ENCODE measurements around the gene AIRE.
"Not testable (repeated sequence)": the region's sequence is repeated elsewhere in the genome, so short reads cannot be mapped to it uniquely, and the experiment has no call there.

AIRE gene

DNA sequence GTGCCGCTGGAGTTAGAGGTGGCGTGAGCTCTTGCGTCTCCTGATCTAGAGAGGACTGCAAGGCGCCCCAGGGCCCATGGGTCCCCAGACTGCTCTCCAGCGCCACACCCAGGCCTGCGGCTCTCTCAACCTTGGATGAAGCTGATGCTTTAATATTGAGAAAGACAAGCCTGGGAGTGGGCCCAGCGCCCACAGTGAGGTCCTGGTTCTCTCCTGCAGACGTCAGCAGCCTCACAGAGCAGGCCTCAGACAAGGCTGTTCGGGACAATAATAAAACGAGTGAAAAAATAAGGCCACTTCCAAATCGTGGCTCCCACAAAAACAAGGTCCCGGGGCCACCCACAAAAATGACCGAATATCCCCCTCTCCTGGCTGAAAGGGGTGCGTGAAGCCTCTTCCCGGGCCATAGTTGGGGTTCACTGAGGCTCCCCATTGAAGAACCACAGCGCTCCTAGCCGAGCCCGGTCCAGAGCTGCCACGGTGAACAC, 18.0 kb upstream of the AIRE start:
- no peak for DNase-seq

DNA sequence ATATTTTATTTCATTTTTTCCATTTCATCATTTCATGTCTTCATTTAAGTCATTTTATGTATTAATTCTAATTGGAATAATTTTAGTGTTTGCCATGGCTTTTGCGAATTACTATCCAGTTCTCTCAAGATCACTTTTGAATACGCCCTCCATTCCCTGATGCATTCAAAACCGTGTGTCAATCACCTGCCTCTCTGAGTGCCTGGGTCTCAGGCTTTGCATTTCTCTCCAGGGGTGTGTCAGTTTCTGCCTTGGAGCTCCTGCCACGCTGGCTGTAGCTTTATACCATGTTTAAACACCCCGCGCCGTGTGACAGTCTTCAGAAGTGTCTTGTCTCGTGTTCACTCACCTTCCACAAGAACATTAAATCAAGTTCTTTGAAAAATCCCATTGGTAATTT, 16.6 kb upstream of the AIRE start:
- no peak for DNase-seq

DNA sequence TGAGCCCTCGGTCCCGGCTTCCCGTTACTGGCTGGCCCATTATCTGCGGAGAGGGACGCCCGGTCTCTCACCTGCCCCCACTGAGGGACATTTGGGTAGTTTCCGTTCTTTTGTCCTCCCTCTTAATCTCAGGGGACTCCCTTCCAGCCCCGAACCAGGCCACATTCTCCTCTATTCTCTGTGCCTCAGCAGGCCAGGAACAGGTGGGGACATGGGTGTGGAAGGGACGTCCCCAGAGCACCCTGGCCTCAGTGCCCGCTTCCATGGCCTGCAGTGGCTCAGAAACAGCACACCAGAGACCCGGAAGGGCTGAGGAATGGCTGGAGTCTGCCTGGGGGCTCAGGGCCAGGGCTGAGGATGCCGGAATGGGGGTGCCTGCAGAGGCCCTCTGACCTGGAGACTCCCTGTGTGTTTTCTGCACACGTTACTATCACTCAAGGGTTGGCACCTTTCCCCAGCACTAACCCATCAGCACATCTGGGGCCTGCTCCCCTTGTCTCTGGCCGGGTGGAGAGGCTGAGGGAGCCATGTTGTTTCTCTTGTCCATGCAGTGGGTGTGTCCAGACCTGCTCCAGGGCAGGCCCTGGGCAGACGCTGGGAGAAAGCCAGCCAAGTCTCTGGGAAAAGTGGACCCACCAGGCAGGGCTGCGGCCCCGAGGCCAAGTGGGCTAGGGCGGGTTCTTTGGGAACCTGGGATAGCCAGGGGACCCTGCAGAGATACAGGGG, 14.0 kb upstream of the AIRE start:
- no peak for DNase-seq

DNA sequence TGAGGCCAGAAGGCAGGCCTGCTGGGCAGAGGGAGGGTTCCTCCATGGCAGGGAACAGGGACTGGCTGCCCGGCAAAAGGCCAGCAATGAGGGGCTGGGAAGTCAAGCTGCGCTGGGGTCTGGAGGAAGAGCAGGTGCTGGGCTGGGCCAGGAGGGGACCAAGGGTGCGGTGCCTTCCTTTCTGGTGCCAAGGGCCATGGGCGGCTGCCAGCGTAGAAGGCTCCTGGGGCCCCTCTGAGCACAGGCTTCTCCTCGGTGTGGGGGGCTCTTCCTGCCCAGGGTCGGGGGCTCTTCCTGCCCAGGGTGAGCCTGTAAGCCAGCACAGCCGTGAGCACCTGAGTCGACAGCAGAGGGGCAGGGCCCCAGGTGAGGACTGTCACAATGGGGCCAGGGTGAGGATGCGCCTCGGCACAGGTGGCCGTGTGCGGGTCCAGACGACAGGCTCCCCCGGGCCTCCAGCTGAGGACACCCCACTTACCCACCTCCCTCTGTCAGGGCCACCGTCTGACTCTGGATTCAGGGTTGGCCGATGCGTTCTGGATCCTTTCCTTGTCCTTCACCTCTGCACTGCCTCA, 13.3 kb upstream of the AIRE start:
- no peak for DNase-seq

DNA sequence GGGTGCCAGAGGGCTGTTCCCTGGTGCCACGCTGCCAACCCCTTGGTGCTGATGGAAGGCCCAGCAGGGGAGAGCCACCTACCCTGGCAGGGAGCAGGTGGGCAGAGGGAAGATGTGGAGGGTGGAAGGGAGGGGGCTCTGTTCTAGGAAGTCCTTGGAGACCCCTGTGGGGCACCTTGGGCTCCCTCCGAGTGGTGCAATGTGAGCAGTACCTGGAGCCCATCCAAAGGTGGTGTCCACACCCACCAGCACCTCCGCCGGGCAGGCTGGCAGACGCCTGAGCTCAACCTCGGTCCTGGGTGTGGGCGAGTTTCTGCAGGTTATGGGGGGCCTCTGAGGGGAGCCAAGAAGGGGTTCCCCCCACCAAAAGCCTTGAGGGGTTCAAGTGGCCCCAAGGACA, 12.6 kb upstream of the AIRE start:
- DNase-seq, result no peak

DNA sequence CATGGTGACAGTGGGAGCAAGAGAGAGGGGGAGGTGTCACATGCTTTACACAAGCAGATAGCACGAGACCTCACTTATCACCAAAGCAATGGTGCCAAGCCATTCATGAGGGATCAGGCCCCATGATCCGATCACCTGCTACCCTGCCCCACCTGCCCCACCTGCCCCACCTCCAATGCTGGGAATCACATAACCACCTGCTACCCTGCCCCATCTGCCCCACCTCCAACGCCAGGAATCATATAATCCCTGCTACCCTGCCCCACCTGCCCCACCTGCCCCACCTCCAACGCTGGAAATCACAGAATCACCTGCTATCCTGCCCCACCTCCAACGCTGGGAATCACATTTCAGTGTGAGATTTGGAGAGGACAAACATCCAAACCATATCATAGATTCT, 10.6 kb upstream of the AIRE start:
- no peak for DNase-seq

DNA sequence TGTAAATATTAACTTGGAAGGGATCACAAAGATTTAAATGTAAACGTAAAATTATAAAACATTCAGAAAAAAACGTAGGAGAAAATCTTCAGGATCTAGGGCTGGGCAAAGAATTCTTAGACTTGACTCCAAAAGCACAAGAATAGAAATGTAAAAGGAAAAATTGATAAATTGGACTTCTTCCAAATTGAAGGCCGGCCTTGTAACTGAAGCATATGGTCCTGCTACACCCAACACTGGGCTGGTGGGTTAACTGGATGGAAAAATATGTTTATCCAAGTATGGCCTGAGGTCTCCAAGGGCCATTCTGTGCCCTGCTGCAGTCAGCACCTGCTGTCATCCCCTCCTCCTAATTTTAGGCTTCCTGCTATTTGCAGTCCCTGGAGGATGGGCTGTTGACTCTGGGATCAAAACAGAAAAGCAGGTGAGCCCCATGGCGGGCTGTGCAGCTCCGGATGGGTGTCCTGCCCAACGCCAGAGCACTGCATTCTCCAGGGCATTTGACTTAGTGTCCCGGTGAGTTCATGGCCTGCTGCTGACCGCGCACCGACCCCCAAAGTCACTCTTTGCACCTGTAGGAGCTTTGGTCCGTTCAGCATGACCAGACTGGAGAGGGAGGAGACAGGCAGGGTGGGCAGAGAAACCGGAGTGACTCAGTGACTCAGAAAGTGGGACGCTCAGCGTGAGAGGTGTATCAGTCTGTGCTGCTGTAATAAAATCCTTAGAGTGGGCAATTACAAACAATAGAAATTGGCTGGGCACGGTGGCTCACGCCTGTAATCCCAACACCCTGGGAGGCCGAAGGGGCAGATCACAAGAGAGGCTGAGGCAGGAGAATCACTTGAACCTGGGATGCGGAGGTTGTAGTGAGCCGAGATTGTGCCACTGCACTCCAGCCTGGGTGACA, 6.1 kb upstream of the AIRE start:
- no peak for DNase-seq

DNA sequence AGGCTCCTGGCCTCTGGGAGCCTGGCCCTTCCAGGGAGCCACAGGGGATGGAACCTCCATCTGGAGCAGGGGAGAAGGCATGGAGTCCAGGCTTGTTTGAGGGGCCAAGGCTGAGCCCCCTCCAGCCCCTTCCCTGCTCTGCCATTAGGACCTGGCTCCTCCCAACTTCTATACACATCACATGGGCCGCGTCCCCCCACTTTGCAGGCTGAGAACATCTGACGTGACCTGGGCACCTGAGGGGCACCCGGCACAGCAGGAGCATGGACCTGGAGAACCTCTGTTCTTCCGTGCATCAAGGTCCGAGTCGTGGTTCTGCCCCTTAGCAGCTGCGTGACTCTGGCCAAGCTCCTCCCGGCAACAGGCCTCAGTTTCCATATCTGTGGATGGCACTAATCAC, 3.9 kb upstream of the AIRE start:
- DNase-seq, result no peak

DNA sequence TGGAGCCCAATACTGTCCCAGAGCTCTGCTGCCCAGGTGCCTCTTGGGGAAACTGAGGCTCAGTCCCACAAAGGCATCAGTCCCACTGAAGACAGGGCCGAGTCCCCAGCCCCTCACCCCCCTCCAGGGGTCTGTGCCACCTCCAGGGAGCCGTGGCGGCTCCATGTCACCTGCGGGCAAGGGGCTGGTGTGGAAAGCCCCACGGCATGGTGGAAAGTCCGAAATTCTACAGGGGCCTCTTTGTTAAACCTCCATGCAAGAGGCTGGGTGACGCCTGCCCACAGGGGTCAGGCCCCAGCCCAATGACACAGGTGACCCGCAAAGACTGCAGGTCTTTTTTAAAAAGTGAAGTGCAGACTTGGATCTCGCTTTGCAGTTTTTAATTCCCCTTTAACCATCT, 3.3 kb upstream of the AIRE start:
- no peak for DNase-seq

DNA sequence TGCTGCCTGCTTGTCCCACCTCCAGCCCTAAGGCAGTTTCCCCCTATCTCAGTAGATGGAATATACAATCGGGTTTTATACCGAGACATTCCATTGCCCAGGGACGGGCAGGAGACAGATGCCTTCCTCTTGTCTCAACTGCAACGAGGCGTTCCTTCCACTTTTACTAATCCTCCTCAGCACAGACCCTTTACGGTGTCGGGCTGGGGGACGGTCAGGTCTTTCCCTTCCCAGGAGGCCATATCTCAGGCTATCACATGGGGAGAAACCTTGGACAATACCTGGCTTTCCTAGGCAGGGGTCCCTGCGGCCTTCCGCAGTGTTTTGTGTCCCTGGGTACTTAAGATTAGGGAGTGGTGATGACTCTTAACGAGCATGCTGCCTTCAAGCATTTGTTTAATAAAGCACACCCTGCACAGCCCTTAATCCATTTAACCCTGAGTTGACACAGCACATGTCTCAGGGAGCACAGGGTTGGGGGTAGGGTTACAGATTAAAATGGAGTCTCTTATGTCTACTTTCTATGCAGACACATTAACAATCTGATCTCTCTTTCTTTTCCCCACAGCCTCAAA, 2.4 kb upstream of the AIRE start:
- DNase-seq, result not testable (repeated sequence)

DNA sequence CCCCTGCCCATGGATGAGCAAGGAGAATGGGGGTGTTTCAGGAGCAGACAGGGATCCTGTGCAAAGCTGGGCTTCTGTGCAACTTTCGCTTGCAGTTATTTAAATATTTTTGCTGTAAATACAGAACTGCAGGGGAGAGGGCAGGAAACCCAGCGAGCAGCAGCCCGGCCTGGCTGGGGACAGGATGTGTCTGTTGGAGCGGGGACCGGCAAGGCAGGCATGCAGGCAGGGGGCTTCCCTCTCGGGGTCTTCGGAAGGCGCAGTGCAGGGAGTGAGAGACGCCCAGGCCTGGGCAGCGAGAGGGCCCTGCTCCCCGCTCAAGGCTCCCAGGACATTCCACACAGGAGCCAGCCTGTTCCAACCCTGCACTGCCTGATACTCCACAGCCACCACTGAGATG, 1.7 kb upstream of the AIRE start:
- no peak for DNase-seq

DNA sequence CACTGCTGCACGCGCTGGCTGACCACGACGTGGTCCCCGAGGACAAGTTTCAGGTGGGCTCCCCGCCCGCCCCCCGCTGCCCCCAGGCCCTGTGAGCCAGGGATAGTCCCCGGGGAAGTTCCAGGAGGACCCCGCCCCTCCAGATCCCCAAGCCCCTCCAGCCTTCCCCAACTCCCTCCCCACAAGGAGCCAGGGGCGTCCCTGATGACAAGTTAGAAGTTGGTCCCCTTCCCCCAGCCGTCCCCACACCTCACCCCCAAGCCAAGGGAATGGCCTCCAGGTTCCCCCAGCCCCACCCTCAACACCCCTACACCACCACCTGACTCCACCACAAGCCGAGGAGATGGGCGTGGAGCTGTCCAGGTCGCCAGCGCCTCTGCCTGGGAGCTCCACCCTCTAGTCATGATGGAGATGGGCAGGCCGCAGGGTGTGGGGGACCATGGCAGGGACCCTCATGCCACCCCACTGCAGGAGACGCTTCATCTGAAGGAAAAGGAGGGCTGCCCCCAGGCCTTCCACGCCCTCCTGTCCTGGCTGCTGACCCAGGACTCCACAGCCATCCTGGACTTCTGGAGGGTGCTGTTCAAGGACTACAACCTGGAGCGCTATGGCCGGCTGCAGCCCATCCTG, 525 bp downstream of the AIRE start:
- no peak for DNase-seq

DNA sequence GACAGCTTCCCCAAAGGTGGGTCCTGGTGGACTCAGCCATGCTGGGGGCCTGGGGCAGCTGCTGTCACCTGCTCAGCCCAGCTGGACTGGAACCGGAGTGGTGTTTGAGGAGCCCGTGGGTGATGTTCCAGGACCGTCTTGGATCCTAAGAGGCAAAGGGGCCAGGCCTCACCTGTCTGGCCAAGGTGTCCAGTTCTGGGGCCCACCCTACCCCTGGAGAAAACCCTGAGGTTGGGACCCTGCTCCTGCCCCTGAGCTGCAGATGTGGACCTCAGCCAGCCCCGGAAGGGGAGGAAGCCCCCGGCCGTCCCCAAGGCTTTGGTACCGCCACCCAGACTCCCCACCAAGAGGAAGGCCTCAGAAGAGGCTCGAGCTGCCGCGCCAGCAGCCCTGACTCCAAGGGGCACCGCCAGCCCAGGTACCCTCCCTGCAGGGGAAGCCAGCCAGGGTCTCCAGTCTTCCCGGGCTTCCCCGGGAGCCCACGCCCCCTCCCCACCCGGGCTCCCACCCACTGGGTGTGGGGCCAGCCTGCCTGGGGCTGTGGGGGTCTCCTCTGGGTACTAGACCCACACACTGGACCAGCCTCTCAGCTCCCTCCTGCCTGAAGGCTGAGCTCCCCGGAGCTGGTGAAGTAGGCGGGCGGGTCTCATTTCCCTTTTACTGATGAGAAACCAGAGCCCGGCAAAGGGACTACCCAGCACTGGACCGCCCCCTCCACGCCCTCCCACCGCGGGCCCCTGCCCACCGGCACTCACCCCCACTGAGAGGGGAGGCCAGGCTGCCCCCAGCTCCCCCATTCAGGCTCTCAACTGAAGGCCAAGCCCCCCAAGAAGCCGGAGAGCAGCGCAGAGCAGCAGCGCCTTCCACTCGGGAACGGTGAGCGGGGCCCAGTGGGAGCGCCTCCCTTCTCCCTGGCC, 1.3 kb downstream of the AIRE start:
- no peak for DNase-seq

DNA sequence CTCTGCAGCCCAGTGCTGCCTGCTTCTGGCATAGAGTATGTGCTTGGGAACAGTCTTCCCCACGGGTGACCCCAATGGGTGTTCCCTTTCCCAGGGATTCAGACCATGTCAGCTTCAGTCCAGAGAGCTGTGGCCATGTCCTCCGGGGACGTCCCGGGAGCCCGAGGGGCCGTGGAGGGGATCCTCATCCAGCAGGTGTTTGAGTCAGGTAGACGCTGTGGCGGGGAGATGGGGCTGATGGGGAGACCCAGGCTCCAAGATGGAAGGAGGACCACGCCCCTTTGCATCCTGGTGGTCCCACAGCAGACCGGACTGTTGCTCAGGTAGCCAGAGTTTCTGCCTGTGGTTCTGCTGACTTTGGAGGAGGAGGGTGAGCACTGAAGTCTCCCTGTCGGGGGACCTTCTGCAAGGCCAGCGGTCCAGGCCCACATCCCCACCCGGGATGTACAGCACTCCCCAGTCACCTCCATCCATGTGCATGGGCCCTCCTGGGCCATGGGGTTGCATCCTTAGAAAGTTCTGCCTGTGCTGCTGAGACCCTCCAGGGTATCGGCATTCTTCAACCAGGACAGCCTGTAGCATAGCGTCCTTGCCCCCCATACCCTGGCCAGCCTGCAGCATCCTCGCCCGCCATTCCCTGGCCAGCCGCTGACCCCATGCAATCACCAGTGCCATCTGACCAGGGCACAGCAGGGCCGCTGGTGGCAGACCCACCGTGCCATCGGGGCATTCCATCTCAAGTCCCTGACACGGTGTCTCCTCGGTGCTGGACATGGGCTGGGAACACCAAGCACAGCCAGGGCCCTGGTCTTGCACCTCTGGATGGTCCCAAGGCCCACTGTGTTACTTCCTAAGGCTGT, 2.8 kb downstream of the AIRE start:
- DNase-seq, result no peak

DNA sequence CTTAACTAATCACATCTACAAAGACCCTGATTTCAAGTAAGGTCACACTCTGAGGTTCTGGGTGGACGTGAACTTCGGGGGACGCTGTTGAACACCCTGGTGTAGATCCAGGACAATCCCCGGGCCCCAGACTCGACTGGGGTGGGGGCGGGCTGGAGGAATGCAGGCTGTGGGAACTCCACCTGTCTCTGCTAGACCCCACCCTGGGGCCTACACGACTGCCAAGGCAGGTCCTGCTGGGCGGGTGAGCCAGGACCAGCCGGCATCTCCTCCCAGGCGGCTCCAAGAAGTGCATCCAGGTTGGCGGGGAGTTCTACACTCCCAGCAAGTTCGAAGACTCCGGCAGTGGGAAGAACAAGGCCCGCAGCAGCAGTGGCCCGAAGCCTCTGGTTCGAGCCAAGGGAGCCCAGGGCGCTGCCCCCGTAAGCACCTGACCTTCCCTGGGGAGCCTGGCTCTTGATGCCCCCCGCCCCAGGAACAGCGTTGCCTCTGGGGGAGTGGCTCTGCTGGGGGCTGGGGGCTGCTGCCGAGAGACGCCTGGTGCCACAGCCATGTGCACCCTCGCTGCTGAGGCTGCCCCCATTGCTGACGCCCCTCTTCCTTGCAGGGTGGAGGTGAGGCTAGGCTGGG, 3.8 kb downstream of the AIRE start:
- DNase-seq, result no peak

DNA sequence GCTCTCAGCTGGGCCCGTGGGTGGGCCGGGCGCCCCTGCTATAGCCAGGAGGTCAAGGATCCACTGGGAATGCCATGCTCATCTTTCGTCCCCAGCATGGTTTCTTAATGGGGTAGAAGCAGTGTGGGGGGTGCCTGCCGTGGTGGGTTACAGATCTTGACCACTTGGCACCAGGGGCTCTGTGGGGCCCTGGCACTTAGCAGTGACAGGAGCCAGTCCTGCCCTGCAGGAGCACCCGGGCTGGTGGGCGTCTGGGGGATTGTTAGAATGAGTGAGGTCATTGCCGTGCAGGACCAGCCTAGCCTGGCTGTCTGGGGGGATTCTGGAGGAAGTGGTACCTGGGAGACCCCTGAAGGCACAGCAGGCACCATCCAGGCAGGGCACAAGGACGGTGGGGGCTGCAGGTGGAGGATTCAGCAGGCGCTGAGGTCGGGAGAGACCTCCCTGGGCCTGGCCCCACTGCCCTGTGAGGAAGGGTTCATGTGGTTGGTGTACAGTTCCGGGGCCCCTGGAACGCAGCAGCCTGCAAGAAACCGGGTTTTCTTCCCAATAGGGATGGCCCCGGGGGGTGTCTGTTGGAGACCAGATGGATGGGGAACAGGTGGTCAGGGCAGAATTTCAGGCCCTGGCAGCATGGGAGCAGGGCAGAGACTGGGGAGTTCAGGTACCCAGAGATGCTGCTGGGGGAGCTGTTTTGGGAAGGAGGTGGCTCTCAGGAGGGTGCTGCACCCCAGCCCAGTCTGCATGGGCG, 4.8 kb downstream of the AIRE start:
- no peak for DNase-seq

DNA sequence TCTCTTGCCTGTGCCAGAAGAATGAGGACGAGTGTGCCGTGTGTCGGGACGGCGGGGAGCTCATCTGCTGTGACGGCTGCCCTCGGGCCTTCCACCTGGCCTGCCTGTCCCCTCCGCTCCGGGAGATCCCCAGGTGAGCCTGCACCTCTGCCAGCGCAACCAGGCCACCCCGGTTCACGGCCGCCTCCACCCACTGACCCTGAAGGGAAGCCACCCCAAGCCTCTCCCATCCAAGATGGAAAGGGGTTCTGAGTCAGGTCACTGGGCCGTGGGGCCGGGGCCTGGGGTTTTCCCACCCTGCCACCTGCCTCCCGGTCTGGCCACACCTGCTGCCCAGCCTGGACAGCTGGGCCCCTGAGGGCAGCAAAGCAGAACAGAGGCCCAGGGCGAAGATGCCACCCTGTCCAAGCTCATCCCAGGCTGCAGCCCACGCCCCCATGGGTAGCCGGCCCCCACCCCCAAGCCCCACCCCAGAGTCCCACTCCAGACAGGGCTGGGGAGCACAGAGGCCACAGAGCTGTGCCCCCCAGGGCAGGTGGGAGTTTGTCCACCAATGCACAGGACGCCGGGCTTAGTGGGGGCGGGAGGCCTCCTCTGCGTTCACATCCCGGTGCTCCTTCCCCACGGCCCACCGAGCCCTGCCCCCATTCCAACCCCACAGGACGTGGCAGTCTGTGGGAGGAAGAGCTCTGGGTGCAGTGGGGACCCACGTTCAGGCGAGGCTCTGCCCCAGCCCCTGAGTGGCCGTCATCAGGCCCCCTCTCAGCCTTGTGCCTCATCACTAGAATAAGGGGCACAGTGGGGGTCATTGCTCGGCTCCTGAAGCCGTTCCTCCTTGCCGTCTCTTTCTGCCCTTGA, 5.6 kb downstream of the AIRE start:
- no peak for DNase-seq

DNA sequence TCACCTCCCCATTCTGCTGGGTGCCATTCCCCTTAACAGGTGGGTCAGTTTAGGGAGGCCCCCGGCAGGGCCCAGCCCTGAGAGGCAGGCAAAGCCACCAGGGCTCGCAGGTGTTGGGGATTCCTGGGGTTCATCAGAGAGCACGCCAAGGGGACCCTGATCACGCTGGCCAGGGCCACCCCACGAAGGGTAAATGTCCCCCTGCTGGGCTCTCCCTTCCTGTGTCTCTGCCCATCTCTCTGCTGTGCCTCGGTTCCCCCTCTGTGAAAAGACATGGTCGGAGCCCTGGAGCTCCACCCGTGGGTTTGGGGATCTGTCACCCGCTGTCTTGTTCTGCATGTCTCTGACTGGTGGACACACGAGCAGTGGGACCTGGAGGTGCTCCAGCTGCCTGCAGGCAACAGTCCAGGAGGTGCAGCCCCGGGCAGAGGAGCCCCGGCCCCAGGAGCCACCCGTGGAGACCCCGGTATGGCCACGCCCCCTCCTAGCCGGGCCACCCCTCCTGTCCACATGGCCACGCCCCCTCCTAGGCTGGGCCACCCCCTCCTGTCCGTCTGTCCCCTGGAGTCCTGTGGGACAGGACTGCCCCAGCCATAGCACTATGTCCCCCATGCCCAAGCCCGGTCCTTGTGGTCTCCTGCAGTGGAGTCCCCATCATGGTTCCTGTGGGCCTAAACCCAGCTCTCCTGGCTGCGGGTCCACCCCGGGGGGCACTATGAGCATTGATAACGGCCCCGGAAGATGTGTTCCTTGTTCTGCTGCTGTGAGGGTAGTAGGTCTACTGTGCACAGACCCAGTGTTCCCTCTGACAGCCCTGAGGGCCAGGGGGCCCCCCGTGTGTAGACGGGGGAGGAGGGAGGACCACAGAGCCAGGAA, 6.5 kb downstream of the AIRE start:
- no peak for DNase-seq
